Raji (cell line): ENCODE data around the gene IGFBP4.

Experiments
- POLR2A ChIP-seq: IDR thresholded peaks from 2 replicates; pipeline ENCODE4 v1.6.1; 2011; ENCODE audit warnings: low read depth, low read length, control low read depth; ENCODE audit not compliant: insufficient read depth

Gene IGFBP4

DNA sequence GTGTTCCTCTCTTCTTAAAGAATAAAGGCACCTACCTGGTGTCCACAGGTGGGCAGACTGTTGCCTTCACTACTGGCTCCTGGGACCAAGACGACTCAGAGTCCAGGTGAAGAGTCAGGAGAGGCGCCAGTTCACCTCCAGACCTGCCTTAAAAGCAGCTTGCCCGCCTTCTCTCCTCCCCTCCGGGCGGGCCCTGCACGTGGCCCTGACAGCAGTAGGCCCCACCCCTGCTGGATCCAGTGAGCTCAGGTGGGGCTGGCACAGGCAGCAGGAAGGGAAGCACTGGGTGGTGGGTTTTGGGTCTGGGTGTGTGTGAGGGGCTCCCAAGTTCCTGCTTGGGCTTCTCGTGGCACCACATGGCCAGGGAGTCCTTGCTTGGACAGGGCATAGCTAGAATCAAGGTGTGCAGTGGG lies 58.3 kb downstream of the IGFBP4 start, which contains the start of gene TNS4:
Gene TNS4, minus strand, starts transcription at position 125 of the 413 bp plus-strand sequence. CDS start 5,198 bp downstream, outside the sequence.
- no peak for TF ChIP-seq POLR2A

DNA sequence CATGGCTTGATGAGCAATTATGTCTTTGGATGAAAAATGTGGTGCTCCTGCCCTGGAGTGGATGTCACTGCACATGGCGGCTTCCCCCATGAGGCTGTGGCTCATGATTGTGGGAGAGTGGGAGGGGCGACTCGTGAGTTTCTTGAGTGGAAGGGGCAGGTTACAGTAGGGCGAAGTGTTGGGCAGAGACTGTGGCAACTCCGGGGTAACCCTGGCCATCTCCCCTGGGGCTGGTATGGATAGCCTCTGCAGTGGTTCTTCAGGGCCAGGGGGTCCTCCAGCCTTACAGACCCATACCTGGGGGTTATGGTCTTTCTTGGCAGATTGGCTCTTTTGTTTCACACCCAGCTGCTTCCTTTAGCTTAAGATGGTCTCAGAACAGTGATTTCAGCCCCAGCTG lies 59.5 kb downstream of the IGFBP4 start:
- TF ChIP-seq POLR2A: no peak

DNA sequence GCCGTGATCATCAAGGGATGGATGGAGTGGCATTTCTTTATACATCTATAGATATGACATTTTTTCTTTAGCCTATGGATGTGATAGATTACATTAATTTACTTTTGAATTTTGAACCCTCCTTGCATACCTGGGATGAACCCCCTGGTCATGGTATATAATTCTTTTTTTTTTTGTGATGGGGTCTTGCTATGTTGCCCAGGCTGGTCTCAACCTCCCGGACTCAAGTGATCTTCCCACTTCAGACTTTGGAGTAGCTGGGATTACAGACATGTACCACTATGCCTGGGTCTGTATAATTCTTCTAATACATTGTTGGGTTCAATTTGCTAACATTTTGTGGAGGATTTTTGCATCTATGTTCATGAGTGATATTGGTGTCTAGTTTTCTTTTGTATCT lies 59.9 kb downstream of the IGFBP4 start:
- no peak for TF ChIP-seq POLR2A

DNA sequence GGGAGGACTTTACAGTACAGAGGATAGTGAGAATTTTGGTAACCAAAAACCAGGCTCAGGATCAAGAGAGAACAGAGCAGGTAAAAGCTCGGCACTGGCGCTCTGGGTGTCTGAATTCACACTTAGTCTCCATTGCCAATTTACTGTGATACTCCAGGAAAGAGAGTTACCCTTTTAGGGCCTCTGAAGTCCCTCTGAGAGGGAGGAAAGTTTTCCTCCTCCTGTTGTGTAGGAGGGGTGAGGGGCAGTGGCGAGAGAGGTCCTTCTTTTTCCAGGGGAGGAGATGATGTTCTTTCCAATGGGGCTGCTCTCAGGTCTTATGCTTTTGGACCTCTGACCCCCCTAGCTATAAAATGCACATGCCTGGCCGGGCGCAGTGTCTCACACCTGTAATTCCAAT lies 63.5 kb downstream of the IGFBP4 start:
- no peak for TF ChIP-seq POLR2A
